Ovary (tissue), 9 donors: ENCODE measurements around the gene ADCY9. TPM values are rescaled to one million over a fixed set of nuclear protein-coding genes. Genes with fewer than 3 reads are reported as not detected.

Experiments
- DNase-seq, 5 donors: peaks; one replicate each; pipeline ENCODE4 v3.0.0-alpha.2; 2019 to 2020
- H3K27ac ChIP-seq, 2 donors: fragments of 200-600 bp; one replicate each; pipeline versions ENCODE4 v1.5.1 to v1.8.0; 2019 to 2022
- H3K27me3 ChIP-seq: fragments of 200-600 bp; one replicate; pipeline ENCODE4 v1.8.0; 2022
- H3K36me3 ChIP-seq: fragments of 200-600 bp; sonication (generic); one replicate; pipeline ENCODE4 v1.5.1; 2019
- H3K4me1 ChIP-seq: one replicate; pipeline ENCODE4 v1.8.1; 2013; ENCODE audit warnings: mild to moderate bottlenecking, moderate library complexity; ENCODE audit not compliant: insufficient read depth
- H3K4me3 ChIP-seq: fragments of 200-600 bp; sonication (generic); one replicate; pipeline ENCODE4 v1.5.1; 2017
- H3K9me3 ChIP-seq, 2 donors: fragments of 200-600 bp in 1 of 2; sonication (generic) in 1 of 2; one replicate each; pipeline versions ENCODE4 v1.5.1 to v1.8.1; 2013 to 2019; ENCODE audit warnings: mild to moderate bottlenecking in 1 of 2, moderate library complexity in 1 of 2
- CTCF ChIP-seq, 3 donors: fragments of 450-650 bp in 2 of 3; fragments of 200-600 bp in 1 of 3; IDR thresholded peaks; one replicate each; pipeline versions ENCODE4 v1.5.1 to v1.8.0; 2016 to 2022; ENCODE audit warnings: antibody characterized with exemption in 3 of 3, mild to moderate bottlenecking in 1 of 3
- EP300 ChIP-seq: sonication (generic); formaldehyde crosslinking; IDR thresholded peaks from one replicate; pipeline ENCODE4 v1.6.1; 2017; ENCODE audit warnings: antibody characterized with exemption
- POLR2A ChIP-seq: fragments of 450-650 bp; IDR thresholded peaks from one replicate; pipeline ENCODE4 v1.6.1; 2017; ENCODE audit warnings: antibody characterized with exemption, mild to moderate bottlenecking, moderate library complexity
- WGBS, 3 donors: extraction: QIAGEN DNeasy Blood & Tissue Kit in 1 of 3; methylation state at CpG; one replicate each; pipeline versions ENCODE4 v1.1.5 to v1.1.7; 2013 to 2017; 5-methylcytosine and 5-hydroxymethylcytosine counted together
- intact Hi-C, 4 donors: fragments of 100-400 bp; cut with DNase I; formaldehyde crosslinking; loops; one replicate each; pipeline versions ENCODE4 v1.11.0 to v1.15.1; 2022 to 2023
- polyA plus RNA-seq, 2 donors: library from polyadenylated mRNA; stranded (reverse); fragments of 200-250 nt in 1 of 2; fragments of 350-450 nt in 1 of 2; fragmentation: Illumina TruSeq in 1 of 2; extraction: RNeasy Lipid Tissue Mini Kit (QIAGEN cat#74804) in 1 of 2; gene quantifications; one replicate each; pipeline ENCODE4 v1.2.3, GENCODE V29; 2013 to 2014
- small RNA-seq: library from RNA; depleted of rRNA; stranded (forward); fragments of <200 nt; gene quantifications from one replicate; pipeline ENCODE3, GENCODE V24; 2016
- total RNA-seq, 7 donors: library from RNA; depleted of rRNA in 2 of 7; stranded (reverse); fragments of >200 nt in 2 of 7; fragmentation: NEBNext Ultra II Directional in 3 of 7; extraction: Animal tissue kit (Norgen Biotek cat#: 25700) in 3 of 7; gene quantifications; one replicate each; pipeline versions ENCODE4 v1.1.0 to v1.2.4, GENCODE V29; 2016 to 2023
- donor health status: DM: no; HTN: no; CAD: no; lungs with moderate emphysema.
- donor health status: DM: no; HTN: no; CAD: no.
- donor health status: Bipolar disorder and iron deficiency.
- donor health status: DM: yes; HTN: yes; CAD: no.
- donor health status: DM: no; HTN: no; CAD: no.
- donor health status: DM: yes; HTN: yes; CAD: no.

ADCY9 gene
- total and polyA plus RNA-seq, 9 donors: 10.7 to 31.3 (median 23.3) TPM

- no peaks in the 10 kb centered on the region for H3K4me1 ChIP-seq
- 74 to 89% (median 87%) methylated on average over 5 to 6 of the region's 6 CpGs for WGBS, 3 donors
- H3K4me3 ChIP-seq: no peak overlapping the region
- H3K27ac ChIP-seq: no peak overlapping the region
- no peak for TF ChIP-seq CTCF (IDR thresholded peaks at IDR 0.05)
- no peak for TF ChIP-seq EP300
- no peak for TF ChIP-seq POLR2A
- no peaks in the 10 kb centered on the region for H3K36me3 ChIP-seq
- H3K9me3 ChIP-seq: no peaks in the 10 kb centered on the region
- no peaks in the 10 kb centered on the region for H3K27me3 ChIP-seq
- intact Hi-C loops: no loop called here
- no peak for DNase-seq
Measured at GRCh38 chr16:3912897-3913296, 203.3 kb downstream of the ADCY9 start.

Small RNA genes lying within 50 kb of the gene (small RNA-seq; reads per million reads assigned to genes)
- not detected for gene AC009171.1

Other genes with a start within 250 kb of the ADCY9 start
- gene CREBBP, start 235.7 kb downstream of the ADCY9 start, total RNA-seq: 10 to 100 TPM; 50.3 to 94.5 (median 78.3) TPM
- 10 to 100 TPM; 35.6 to 81.5 TPM for gene CREBBP, start 235.7 kb downstream of the ADCY9 start, polyA plus RNA-seq
- 1 to 10 TPM in 3 of 7 donors, under 1 TPM in 4; under 0.01 to 2.1 (median 0.78) TPM for gene SRL, start 125.6 kb upstream of the ADCY9 start, total RNA-seq
- gene SRL, start 125.6 kb upstream of the ADCY9 start, polyA plus RNA-seq: 1 to 10 TPM; 1.1 to 7.5 TPM
- gene TFAP4, start 156.6 kb upstream of the ADCY9 start, total RNA-seq: 10 to 100 TPM in 5 of 7 donors, 1 to 10 TPM in 2; 3.7 to 23.7 (median 18.3) TPM
- 10 to 100 TPM in 1 of 2 donors, 1 to 10 TPM in 1; 2.1 to 14.0 TPM for gene TFAP4, start 156.6 kb upstream of the ADCY9 start, polyA plus RNA-seq
- gene GLIS2, start 199.6 kb upstream of the ADCY9 start, total RNA-seq: 10 to 100 TPM in 5 of 7 donors, 1 to 10 TPM in 2; 5.1 to 79.5 (median 49.8) TPM
- gene GLIS2, start 199.6 kb upstream of the ADCY9 start, polyA plus RNA-seq: 10 to 100 TPM in 1 of 2 donors, 1 to 10 TPM in 1; 1.6 to 24.6 TPM
- gene PAM16, start 234.9 kb upstream of the ADCY9 start, total RNA-seq: 10 to 100 TPM; 24.0 to 47.2 (median 35.7) TPM
- gene PAM16, start 234.9 kb upstream of the ADCY9 start, polyA plus RNA-seq: 10 to 100 TPM; 18.5 to 42.2 TPM